CD8-positive, alpha-beta memory T cell (primary cell): ENCODE data around the gene TRIP12. TPM values are rescaled to one million over a fixed set of nuclear protein-coding genes. Genes with fewer than 3 reads are reported as not detected.
A peak's percentile ranks its signal among the peaks of the same experiment; 100 is the strongest.

ENCODE experiments used
- CTCF ChIA-PET: fragments of 350-600 bp; sonication (Branson Sonifier 250); formaldehyde crosslinking; loops from one replicate; lab custom pipeline; 2021; ENCODE audit warnings: antibody characterized with exemption; lab: Charles Lee
- POLR2A ChIA-PET: fragments of 350-600 bp; sonication (Branson Sonifier 250); formaldehyde crosslinking; loops from one replicate; lab custom pipeline; 2021; ENCODE audit warnings: antibody characterized with exemption; lab: Charles Lee
- DNase-seq, 5 donors: peaks; one replicate each; pipeline versions ENCODE4 v3.0.0 to v3.0.0-alpha.2; 2020 to 2022; ENCODE audit warnings: mixed read lengths in 1 of 5
- H3K27ac ChIP-seq: one replicate; pipeline ENCODE4 v1.7.0; 2013; ENCODE audit warnings: low read depth, mild to moderate bottlenecking, low read length, moderate library complexity
- H3K27me3 ChIP-seq: 2 replicates; pipeline ENCODE4 v1.7.0; 2013; ENCODE audit warnings: low read length, mild to moderate bottlenecking; ENCODE audit not compliant: insufficient read depth, poor library complexity, severe bottlenecking
- H3K36me3 ChIP-seq: 2 replicates; pipeline ENCODE4 v1.7.0; 2013; ENCODE audit warnings: mild to moderate bottlenecking, low read length, moderate library complexity; ENCODE audit not compliant: insufficient read depth
- H3K4me1 ChIP-seq: 2 replicates; pipeline ENCODE4 v1.7.0; 2013; ENCODE audit warnings: mild to moderate bottlenecking, low read length, moderate library complexity; ENCODE audit not compliant: insufficient read depth
- H3K4me3 ChIP-seq: 2 replicates; pipeline ENCODE4 v1.7.0; 2013; ENCODE audit warnings: mild to moderate bottlenecking, low read length
- H3K9me3 ChIP-seq: 2 replicates; pipeline ENCODE4 v1.7.0; 2013; ENCODE audit warnings: mild to moderate bottlenecking, low read length
- H3K27ac Mint-ChIP-seq, 8 donors: one replicate each; pipeline ENCODE4 v1.8.0; 2020 to 2021; ENCODE audit warnings: mixed read lengths in 8 of 8, mild to moderate bottlenecking in 6 of 8, inconsistent platforms in 3 of 8, moderate library complexity in 3 of 8
- H3K27me3 Mint-ChIP-seq, 2 donors: one replicate each; pipeline ENCODE4 v1.8.0; 2020 to 2021; ENCODE audit warnings: mixed read lengths in 2 of 2, mild to moderate bottlenecking in 1 of 2, moderate library complexity in 1 of 2
- H3K36me3 Mint-ChIP-seq, 3 donors: one replicate each; pipeline ENCODE4 v1.8.0; 2020 to 2021; ENCODE audit warnings: mixed read lengths in 3 of 3, inconsistent platforms in 1 of 3, mild to moderate bottlenecking in 1 of 3
- H3K4me1 Mint-ChIP-seq, 3 donors: one replicate each; pipeline ENCODE4 v1.8.0; 2020 to 2021; ENCODE audit warnings: mixed read lengths in 3 of 3, inconsistent platforms in 1 of 3, mild to moderate bottlenecking in 1 of 3
- H3K4me3 Mint-ChIP-seq, 7 donors: one replicate each; pipeline ENCODE4 v1.8.0; 2020 to 2021; ENCODE audit warnings: mixed read lengths in 7 of 7, mild to moderate bottlenecking in 6 of 7, moderate library complexity in 4 of 7, inconsistent platforms in 2 of 7
- H3K9me3 Mint-ChIP-seq, 5 donors: one replicate each; pipeline ENCODE4 v1.8.0; 2020 to 2022; ENCODE audit warnings: mixed read lengths in 5 of 5, mild to moderate bottlenecking in 3 of 5, moderate library complexity in 2 of 5, inconsistent platforms in 1 of 5
- polyA plus RNA-seq: library from polyadenylated mRNA; unstranded; fragments of 300-500 nt; fragmentation: Illumina TruSeq; gene quantifications from one replicate; pipeline ENCODE4 v1.2.3, GENCODE V29; 2021
- total RNA-seq, 2 experiments: library from RNA; stranded (reverse); gene quantifications; one replicate each; pipeline ENCODE4 v1.2.3, GENCODE V29; 2021

The TRIP12 gene
- total and polyA plus RNA-seq, 3 experiments from 2014 or later = 42.0 to 269 (median 263) TPM

GRCh38 chr2:229780856-229781773, 140.7 kb downstream of the TRIP12 start:
- H3K27ac ChIP-seq = no peak overlapping the region
- H3K9me3 ChIP-seq = no peaks in the 10 kb centered on the region
- H3K9me3 Mint-ChIP-seq = no peaks in the 10 kb centered on the region
- POLR2A ChIA-PET = no interaction called here
- H3K36me3 ChIP-seq = peaks cover 19% of the 10 kb centered on the region
- peak overlapping the region in 1 of 7 donors; percentile 36 for H3K4me3 Mint-ChIP-seq
- H3K4me3 ChIP-seq = no peak overlapping the region
- peak overlapping the region in 6 of 8 donors; percentile 7 to 71 (median 28) for H3K27ac Mint-ChIP-seq
- peaks cover 0 to 84% (median 28%) of the 10 kb centered on the region in 3 donors for H3K36me3 Mint-ChIP-seq
- no peaks in the 10 kb centered on the region for H3K27me3 Mint-ChIP-seq
- H3K4me1 Mint-ChIP-seq = peaks cover 29 to 52% (median 46%) of the 10 kb centered on the region in 3 donors
- H3K27me3 ChIP-seq = no peaks in the 10 kb centered on the region
- H3K4me1 ChIP-seq = peaks cover 4% of the 10 kb centered on the region
- DNase-seq = peak in 2 of 5 donors; percentile 20 to 27
- CTCF ChIA-PET = interaction anchor here (1.1 to 2.6 kb wide), 11 partner anchors 10 to 378 kb away, joined by 3 to 13 read pairs (median 4); no protein-coding TSS in a partner anchor

DNA sequence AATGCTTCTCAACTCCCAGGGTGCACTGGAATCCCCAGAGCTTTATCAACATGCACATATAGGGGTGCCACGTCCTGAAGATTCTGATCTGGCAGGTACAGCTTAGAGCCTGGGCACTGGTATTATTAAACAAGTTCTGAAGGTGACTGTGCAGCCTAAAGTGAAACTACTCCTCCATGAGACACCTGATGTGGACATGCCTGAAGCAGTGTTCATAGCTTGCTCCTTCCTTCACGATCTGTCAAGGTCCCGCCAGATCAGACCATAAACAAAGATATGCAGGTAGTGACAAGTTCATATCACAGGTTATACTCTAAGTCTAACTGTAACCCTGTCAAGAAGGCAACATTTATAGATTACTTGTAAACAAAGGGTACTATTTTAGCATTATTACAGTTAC, 142.2 kb downstream of the TRIP12 start:
- POLR2A ChIA-PET = no interaction called here
- Mint-ChIP-seq H3K27ac (peak overlapping the region in 3 of 8 donors; percentile 33 to 54 (median 33)), H3K9me3 (no peaks in the 10 kb centered on the region), H3K36me3 (peaks cover 3 to 78% (median 24%) of the 10 kb centered on the region in 3 donors), H3K4me3 (no peak overlapping the region), H3K4me1 (peaks cover 43 to 56% (median 56%) of the 10 kb centered on the region in 3 donors), H3K27me3 (no peaks in the 10 kb centered on the region)
- DNase-seq = no peak
- no peak overlapping the region for H3K27ac ChIP-seq
- H3K9me3 ChIP-seq = no peaks in the 10 kb centered on the region
- H3K4me1 ChIP-seq = peaks cover 13% of the 10 kb centered on the region
- H3K4me3 ChIP-seq = no peak overlapping the region
- H3K36me3 ChIP-seq = peaks cover 19% of the 10 kb centered on the region
- CTCF ChIA-PET = interaction anchor here (1.3 to 2.1 kb wide), 3 partner anchors 10 to 287 kb away, joined by 4 to 6 read pairs (median 4); no protein-coding TSS in a partner anchor
- H3K27me3 ChIP-seq = no peaks in the 10 kb centered on the region

GRCh38 chr2:229777716-229778115, 144.1 kb downstream of the TRIP12 start:
- no peaks in the 10 kb centered on the region for H3K9me3 ChIP-seq
- DNase-seq = no peak
- CTCF ChIA-PET = no interaction called here
- peaks cover 11 to 78% (median 35%) of the 10 kb centered on the region in 3 donors for H3K36me3 Mint-ChIP-seq
- peaks cover 28% of the 10 kb centered on the region for H3K36me3 ChIP-seq
- no peaks in the 10 kb centered on the region for H3K27me3 ChIP-seq
- H3K27ac ChIP-seq = no peak overlapping the region
- no peaks in the 10 kb centered on the region for H3K9me3 Mint-ChIP-seq
- no peaks in the 10 kb centered on the region for H3K27me3 Mint-ChIP-seq
- POLR2A ChIA-PET = no interaction called here
- no peak overlapping the region for H3K4me3 ChIP-seq
- no peak overlapping the region for H3K4me3 Mint-ChIP-seq
- H3K4me1 ChIP-seq = peaks cover 13% of the 10 kb centered on the region
- peak overlapping the region in 6 of 8 donors; percentile 1 to 80 (median 50) for H3K27ac Mint-ChIP-seq
- H3K4me1 Mint-ChIP-seq = peaks cover 43 to 59% (median 48%) of the 10 kb centered on the region in 3 donors

- peaks cover 13% of the 10 kb centered on the region for H3K4me1 ChIP-seq
- peaks cover 33% of the 10 kb centered on the region for H3K36me3 ChIP-seq
- peak overlapping the region in 6 of 7 donors; percentile 29 to 68 (median 55) for H3K4me3 Mint-ChIP-seq
- no peak overlapping the region for H3K27ac ChIP-seq
- H3K36me3 Mint-ChIP-seq = peaks cover 16 to 82% (median 40%) of the 10 kb centered on the region in 3 donors
- H3K9me3 ChIP-seq = no peaks in the 10 kb centered on the region
- POLR2A ChIA-PET = no interaction called here
- H3K4me3 ChIP-seq = no peak overlapping the region
- H3K27me3 ChIP-seq = no peaks in the 10 kb centered on the region
- no peaks in the 10 kb centered on the region for H3K27me3 Mint-ChIP-seq
- no peaks in the 10 kb centered on the region for H3K9me3 Mint-ChIP-seq
- peaks cover 35 to 48% (median 37%) of the 10 kb centered on the region in 3 donors for H3K4me1 Mint-ChIP-seq
- H3K27ac Mint-ChIP-seq = peak overlapping the region; percentile 15 to 84 (median 74)
- DNase-seq = peak in 1 of 5 donors; percentile 1
- CTCF ChIA-PET = interaction anchor here (1.1 kb wide), 1 partner anchor 10 kb away, joined by 3 read pairs; no protein-coding TSS in a partner anchor
Observed at GRCh38 chr2:229775614-229776313, 146.0 kb downstream of the TRIP12 start.

DNA sequence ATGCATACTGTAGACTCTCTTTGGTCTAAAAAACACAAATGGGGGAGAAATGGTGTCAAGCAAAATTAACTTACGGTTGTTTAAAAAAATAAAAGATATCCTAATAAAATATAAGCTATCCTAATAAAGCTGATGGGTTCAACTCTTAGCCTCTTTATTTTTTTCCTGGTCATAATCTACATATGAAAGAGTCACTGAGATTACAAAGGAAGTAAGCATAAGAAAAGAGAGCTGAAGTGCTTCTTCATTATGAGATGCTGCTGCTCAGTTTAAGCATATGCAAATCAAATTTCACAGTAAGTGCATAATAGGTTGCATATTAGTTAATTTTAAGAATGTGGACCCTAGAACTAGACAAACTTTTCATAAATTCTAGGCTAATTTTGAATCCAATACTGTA, 147.6 kb downstream of the TRIP12 start:
- H3K4me3 ChIP-seq = no peak overlapping the region
- Mint-ChIP-seq H3K27me3 (no peaks in the 10 kb centered on the region), H3K27ac (no peak overlapping the region), H3K4me1 (peaks cover 29 to 40% (median 29%) of the 10 kb centered on the region in 3 donors), H3K36me3 (peaks cover 16 to 82% (median 38%) of the 10 kb centered on the region in 3 donors), H3K4me3 (no peak overlapping the region), H3K9me3 (no peaks in the 10 kb centered on the region)
- H3K27me3 ChIP-seq = no peaks in the 10 kb centered on the region
- no peaks in the 10 kb centered on the region for H3K9me3 ChIP-seq
- H3K4me1 ChIP-seq = peaks cover 13% of the 10 kb centered on the region
- H3K36me3 ChIP-seq = peaks cover 31% of the 10 kb centered on the region
- no peak for DNase-seq
- ChIA-PET CTCF (interaction anchor here (2.2 kb wide), 1 partner anchor 9 kb away, joined by 5 read pairs; no protein-coding TSS in a partner anchor), POLR2A (no interaction called here)
- H3K27ac ChIP-seq = no peak overlapping the region

DNA sequence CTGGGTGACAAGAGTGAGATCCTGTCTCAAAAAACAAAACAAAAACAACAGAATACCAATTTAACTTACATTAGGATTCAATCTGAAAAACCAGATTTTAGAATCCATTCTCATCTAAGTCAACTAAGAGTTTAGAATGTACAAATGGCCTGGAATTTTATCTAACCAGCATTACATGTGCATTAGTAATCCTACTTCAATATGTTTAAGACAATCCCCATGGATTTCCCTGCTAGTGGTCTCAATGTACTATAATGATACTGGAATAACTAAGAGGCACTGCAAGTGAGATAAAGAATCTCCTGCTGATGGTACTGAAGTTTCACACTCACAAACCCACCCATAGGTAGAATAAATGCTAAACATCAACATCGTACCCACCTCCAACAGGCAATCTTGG, 153.6 kb downstream of the TRIP12 start:
- Histone ChIP-seq H3K4me3 (no peak overlapping the region), H3K27ac (no peak overlapping the region), H3K36me3 (peaks cover 35% of the 10 kb centered on the region), H3K9me3 (no peaks in the 10 kb centered on the region), H3K27me3 (no peaks in the 10 kb centered on the region), H3K4me1 (no peaks in the 10 kb centered on the region)
- Mint-ChIP-seq H3K4me1 (no peaks in the 10 kb centered on the region), H3K27me3 (no peaks in the 10 kb centered on the region), H3K4me3 (no peak overlapping the region), H3K9me3 (no peaks in the 10 kb centered on the region), H3K36me3 (peaks cover 13 to 90% (median 30%) of the 10 kb centered on the region in 3 donors), H3K27ac (peak overlapping the region in 1 of 8 donors; percentile 21)
- CTCF ChIA-PET = no interaction called here
- POLR2A ChIA-PET = no interaction called here
- DNase-seq = no peak

DNA sequence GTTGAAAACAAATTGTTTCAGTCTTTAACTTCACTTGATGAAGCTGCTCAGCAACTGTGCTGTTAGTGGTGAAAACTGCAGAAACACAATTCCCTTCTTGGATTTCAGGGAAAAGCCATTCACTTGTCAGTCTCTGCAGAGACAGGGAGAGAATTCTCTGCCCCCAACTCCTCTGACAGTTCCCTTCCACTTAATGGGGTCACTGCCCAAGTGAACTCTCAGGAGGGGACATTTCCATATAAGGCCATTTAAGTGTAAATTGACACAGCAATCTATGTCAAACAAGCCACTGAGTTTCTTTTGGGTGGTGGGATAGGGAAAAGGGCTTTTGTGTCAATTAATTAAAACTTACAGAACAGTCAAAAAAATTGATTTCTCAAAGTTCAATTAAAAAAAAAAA, 156.1 kb downstream of the TRIP12 start:
- Mint-ChIP-seq H3K27me3 (no peaks in the 10 kb centered on the region), H3K9me3 (no peaks in the 10 kb centered on the region), H3K27ac (no peak overlapping the region), H3K4me1 (no peaks in the 10 kb centered on the region), H3K36me3 (peaks cover 7 to 73% (median 20%) of the 10 kb centered on the region in 3 donors), H3K4me3 (no peak overlapping the region)
- Histone ChIP-seq H3K27ac (no peak overlapping the region), H3K27me3 (no peaks in the 10 kb centered on the region), H3K9me3 (no peaks in the 10 kb centered on the region), H3K4me3 (no peak overlapping the region), H3K36me3 (peaks cover 29% of the 10 kb centered on the region), H3K4me1 (no peaks in the 10 kb centered on the region)
- ChIA-PET POLR2A (no interaction called here), CTCF (no interaction called here)
- DNase-seq = no peak
